ENCODE measurements around the gene COTL1.
A peak's percentile ranks its signal among the peaks of the same experiment; 100 is the strongest.

The COTL1 gene

GRCh38 chr16:84544031-84544773, 73.7 kb downstream of the COTL1 start:
- no peak for DNase-seq (ENCODE audit: low read depth, low spot score)

GRCh38 chr16:84543253-84543652, 74.6 kb downstream of the COTL1 start:
- H3K4me3 ChIP-seq (ENCODE audit: low read depth, low read length) = no peak overlapping the region
- DNase-seq (ENCODE audit: low read depth, low spot score) = no peak
- in situ Hi-C loops (cut with HindIII; ENCODE audit: low sequenced_read_pairs) = no loop called here
- TF ChIP-seq CTCF (IDR thresholded peaks at IDR 0.05; ENCODE audit: low read depth, low read length) = no peak

More at GRCh38 chr16:84544031-84544773, 73.7 kb downstream of the COTL1 start:
- no peak for TF ChIP-seq CTCF (IDR thresholded peaks at IDR 0.05; ENCODE audit: low read depth, low read length)
- in situ Hi-C loops (cut with HindIII; ENCODE audit: low sequenced_read_pairs) = no loop called here
- no peak overlapping the region for H3K4me3 ChIP-seq (ENCODE audit: low read depth, low read length)

GRCh38 chr16:84541999-84542817, 75.7 kb downstream of the COTL1 start:
- TF ChIP-seq CTCF (IDR thresholded peaks at IDR 0.05; ENCODE audit: low read depth, low read length) = no peak
- H3K4me3 ChIP-seq (ENCODE audit: low read depth, low read length) = no peak overlapping the region
- in situ Hi-C loops (cut with HindIII; ENCODE audit: low sequenced_read_pairs) = no loop called here
- peak; percentile 71 for DNase-seq (ENCODE audit: low read depth, low spot score)

GRCh38 chr16:84540194-84540593, 77.7 kb downstream of the COTL1 start:
- TF ChIP-seq CTCF (IDR thresholded peaks at IDR 0.05; ENCODE audit: low read depth, low read length) = no peak
- in situ Hi-C loops (cut with HindIII; ENCODE audit: low sequenced_read_pairs) = no loop called here
- no peak for DNase-seq (ENCODE audit: low read depth, low spot score)
- H3K4me3 ChIP-seq (ENCODE audit: low read depth, low read length) = no peak overlapping the region

- DNase-seq (ENCODE audit: low read depth, low spot score) = peak; percentile 32
- no peak for TF ChIP-seq CTCF (IDR thresholded peaks at IDR 0.05; ENCODE audit: low read depth, low read length)
- no peak overlapping the region for H3K4me3 ChIP-seq (ENCODE audit: low read depth, low read length)
- in situ Hi-C loops (cut with HindIII; ENCODE audit: low sequenced_read_pairs) = no loop called here
Measured at GRCh38 chr16:84538222-84538840, 79.5 kb downstream of the COTL1 start.

- H3K4me3 ChIP-seq (ENCODE audit: low read depth, low read length) = no peak overlapping the region
- TF ChIP-seq CTCF (IDR thresholded peaks at IDR 0.05; ENCODE audit: low read depth, low read length) = no peak
- in situ Hi-C loops (cut with HindIII; ENCODE audit: low sequenced_read_pairs) = no loop called here
- no peak for DNase-seq (ENCODE audit: low read depth, low spot score)
Measured at GRCh38 chr16:84537491-84538151, 80.3 kb downstream of the COTL1 start.

All from astrocyte of the spinal cord (primary cell).